Skeletal muscle tissue (tissue), 4 donors: Measurements from ENCODE around the gene LDHA. TPM values are rescaled to one million over a fixed set of nuclear protein-coding genes. Genes with fewer than 3 reads are reported as not detected.

Experiments used
- H3K27ac ChIP-seq: one replicate; pipeline ENCODE4 v1.7.0; 2013; ENCODE audit warnings: mild to moderate bottlenecking, low read depth, low read length, inconsistent platforms
- H3K27me3 ChIP-seq, 3 donors: one replicate each; pipeline ENCODE4 v1.7.0; 2013; ENCODE audit warnings: low read length in 3 of 3; ENCODE audit not compliant: control insufficient read depth in 3 of 3, insufficient read depth in 3 of 3
- H3K36me3 ChIP-seq, 3 donors: one replicate each; pipeline ENCODE4 v1.7.0; 2013; ENCODE audit warnings: low read length in 3 of 3; ENCODE audit not compliant: control insufficient read depth in 3 of 3, insufficient read depth in 3 of 3
- H3K4me1 ChIP-seq, 3 donors: one replicate each; pipeline ENCODE4 v1.7.0; 2013; ENCODE audit warnings: low read length in 3 of 3, mild to moderate bottlenecking in 3 of 3; ENCODE audit not compliant: control insufficient read depth in 3 of 3, insufficient read depth in 3 of 3
- H3K4me3 ChIP-seq, 3 donors: one replicate each; pipeline ENCODE4 v1.7.0; 2013; ENCODE audit warnings: low read length in 3 of 3
- H3K9ac ChIP-seq, 3 donors: one replicate each; pipeline ENCODE4 v1.7.0; 2013; ENCODE audit warnings: low read length in 3 of 3, mild to moderate bottlenecking in 3 of 3, moderate library complexity in 2 of 3, low read depth in 1 of 3
- H3K9me3 ChIP-seq, 3 donors: one replicate each; pipeline ENCODE4 v1.7.0; 2013; ENCODE audit warnings: low read length in 3 of 3; ENCODE audit not compliant: control insufficient read depth in 3 of 3
- total RNA-seq: library from RNA; depleted of rRNA; stranded (reverse); fragments of >200 nt; gene quantifications from one replicate; pipeline ENCODE4 v1.2.3, GENCODE V29; 2014
- donor health status: Osteomylitis.

LDHA gene
- total RNA-seq, 1 donor from 2014 or later: 390 TPM

DNA sequence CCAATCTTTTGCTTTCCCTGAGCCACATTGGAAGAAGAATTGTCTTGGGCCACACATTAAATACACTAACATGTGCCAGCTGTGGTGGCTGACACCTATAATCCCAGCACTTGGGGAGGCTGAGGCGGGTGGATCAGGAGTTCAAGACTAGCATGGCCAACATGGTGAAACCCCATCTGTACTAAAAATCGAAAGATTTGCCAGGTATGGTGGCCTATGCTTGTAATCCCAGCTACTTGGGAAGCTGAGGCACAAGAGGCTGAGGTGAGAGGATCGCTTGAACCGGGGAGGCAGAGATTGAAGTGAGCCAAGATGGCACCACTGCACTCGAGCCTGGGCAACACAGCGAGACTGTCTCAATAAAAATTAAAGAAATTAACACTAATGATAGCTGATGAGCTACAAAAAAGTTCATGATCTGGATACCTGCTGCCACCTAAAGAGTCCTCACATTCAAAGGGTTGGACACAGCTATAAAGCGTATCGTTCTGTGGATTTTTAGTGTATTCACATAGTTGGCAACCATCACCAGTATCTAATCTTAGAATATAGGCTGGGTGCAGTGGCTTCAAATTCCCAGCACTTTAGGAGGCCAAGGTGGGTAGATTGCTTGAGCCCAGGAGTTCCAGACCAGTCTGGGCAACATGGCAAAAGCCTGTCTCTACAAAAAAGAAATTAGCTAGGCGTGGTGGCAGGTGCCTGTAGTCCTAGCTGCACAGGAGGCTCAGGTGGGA is 14.4 kb downstream of the LDHA start:
- Histone ChIP-seq H3K4me1 (peaks cover 0 to 3% (median 0%) of the 10 kb centered on the region in 3 donors), H3K9me3 (no peaks in the 10 kb centered on the region), H3K27me3 (no peaks in the 10 kb centered on the region), H3K27ac (no peak overlapping the region), H3K4me3 (no peak overlapping the region), H3K36me3 (peaks cover 24 to 44% (median 41%) of the 10 kb centered on the region in 3 donors), H3K9ac (no peak overlapping the region)

DNA sequence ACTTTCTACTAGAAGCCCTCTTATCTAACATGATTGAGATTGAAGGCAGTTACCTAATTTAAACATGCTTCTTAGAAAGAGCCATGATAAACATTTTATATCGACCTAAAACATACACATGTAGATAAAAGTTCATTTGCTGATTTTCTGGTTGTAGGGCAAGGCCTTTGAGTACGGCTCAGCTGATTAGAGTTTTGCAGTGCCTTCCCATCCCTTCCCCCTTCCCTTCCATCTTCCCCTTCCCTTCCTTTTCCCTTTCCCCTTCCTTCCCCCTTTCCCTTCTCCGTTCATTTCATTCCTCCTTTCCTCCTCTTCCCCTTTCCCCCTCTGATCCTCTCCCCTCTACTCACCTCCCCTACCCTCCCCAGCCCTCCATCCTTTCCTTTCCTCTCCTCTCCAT is 22.1 kb downstream of the LDHA start:
- no peaks in the 10 kb centered on the region for H3K36me3 ChIP-seq
- H3K27me3 ChIP-seq: no peaks in the 10 kb centered on the region
- H3K4me1 ChIP-seq: peaks cover 0 to 3% (median 0%) of the 10 kb centered on the region in 3 donors
- H3K4me3 ChIP-seq: no peak overlapping the region
- no peak overlapping the region for H3K27ac ChIP-seq
- no peak overlapping the region for H3K9ac ChIP-seq
- no peaks in the 10 kb centered on the region for H3K9me3 ChIP-seq

DNA sequence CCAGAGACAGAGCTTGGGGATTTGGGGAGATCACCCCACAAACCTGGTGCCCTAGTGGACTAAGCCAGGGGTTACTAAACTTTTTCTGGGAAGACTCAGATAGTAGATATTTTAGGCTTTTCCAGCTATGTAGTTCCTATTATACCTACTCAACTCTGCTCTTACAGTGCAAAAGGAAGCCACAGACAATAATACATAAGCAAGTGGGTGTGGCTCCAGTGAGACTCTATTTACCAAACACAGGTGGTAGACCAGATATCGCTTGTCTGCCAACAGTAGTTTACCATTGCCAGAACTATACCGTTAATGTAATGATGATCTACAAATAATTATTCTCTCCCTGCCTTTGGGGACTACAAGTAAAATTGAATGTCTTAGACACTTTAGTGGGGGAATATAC is 24.7 kb downstream of the LDHA start:
- no peaks in the 10 kb centered on the region for H3K36me3 ChIP-seq
- H3K27ac ChIP-seq: no peak overlapping the region
- H3K9me3 ChIP-seq: no peaks in the 10 kb centered on the region
- H3K9ac ChIP-seq: no peak overlapping the region
- no peaks in the 10 kb centered on the region for H3K4me1 ChIP-seq
- no peak overlapping the region for H3K4me3 ChIP-seq
- no peaks in the 10 kb centered on the region for H3K27me3 ChIP-seq

DNA sequence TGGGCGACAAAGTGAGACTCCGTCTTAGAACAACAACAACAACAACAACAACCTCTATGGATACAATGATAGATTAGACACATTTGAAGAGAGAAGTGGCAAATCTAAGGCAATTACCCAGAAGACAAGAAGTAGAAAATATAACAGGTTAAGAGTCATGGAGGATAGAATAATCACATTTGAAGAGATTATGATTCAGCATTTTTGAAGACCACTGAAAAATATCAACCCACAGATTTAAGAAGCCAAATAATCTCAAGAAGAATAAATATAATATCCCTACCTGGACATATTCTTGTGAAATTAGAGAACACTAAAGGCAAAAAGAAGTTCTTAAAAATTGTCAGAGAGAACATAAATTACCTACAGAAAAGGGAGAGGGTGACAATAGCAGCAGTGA is 25.7 kb downstream of the LDHA start:
- Histone ChIP-seq H3K27ac (no peak overlapping the region), H3K4me1 (no peaks in the 10 kb centered on the region), H3K4me3 (no peak overlapping the region), H3K9me3 (no peaks in the 10 kb centered on the region), H3K9ac (no peak overlapping the region), H3K36me3 (no peaks in the 10 kb centered on the region), H3K27me3 (no peaks in the 10 kb centered on the region)

DNA sequence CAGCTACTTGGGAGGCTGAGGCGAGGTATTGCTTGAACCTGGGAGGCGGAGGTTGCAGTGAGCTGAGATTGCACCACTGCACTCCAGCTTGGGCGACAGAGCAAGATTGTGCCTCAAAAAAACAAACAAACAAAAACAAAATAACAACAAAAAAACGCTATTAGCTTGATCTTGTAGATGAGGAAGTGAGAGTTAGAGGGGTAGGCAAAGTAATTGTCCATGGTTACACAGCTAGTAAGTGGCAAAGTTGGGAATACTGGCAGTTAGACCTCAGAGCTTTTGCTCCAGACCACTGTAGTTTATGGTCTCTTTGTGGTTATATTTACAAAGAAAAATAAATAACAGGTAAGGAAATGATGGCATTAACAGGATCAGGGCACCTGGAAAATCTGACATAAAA is 32.9 kb downstream of the LDHA start:
- no peaks in the 10 kb centered on the region for H3K9me3 ChIP-seq
- H3K36me3 ChIP-seq: no peaks in the 10 kb centered on the region
- no peak overlapping the region for H3K27ac ChIP-seq
- no peaks in the 10 kb centered on the region for H3K27me3 ChIP-seq
- H3K4me3 ChIP-seq: no peak overlapping the region
- H3K9ac ChIP-seq: no peak overlapping the region
- no peaks in the 10 kb centered on the region for H3K4me1 ChIP-seq

DNA sequence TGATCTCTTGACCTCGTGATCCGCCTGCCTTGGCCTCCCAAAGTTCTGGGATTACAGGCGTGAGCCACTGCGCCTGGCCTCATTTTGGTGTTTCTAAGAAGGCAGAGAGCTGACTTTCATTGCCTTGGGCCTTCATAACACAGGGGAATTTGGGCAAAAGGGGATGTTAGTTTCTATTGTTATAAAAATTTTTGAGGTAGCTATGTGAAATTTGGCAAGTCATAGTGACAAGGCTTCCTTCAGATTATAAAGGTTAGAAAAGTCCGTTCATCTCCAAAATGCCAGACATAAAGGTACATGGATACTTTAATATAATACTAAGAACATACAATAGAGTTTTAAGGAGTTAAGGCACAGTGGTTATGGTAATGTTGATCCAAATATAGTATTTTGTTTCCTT is 35.0 kb downstream of the LDHA start:
- Histone ChIP-seq H3K27me3 (no peaks in the 10 kb centered on the region), H3K4me3 (no peak overlapping the region), H3K9me3 (no peaks in the 10 kb centered on the region), H3K27ac (no peak overlapping the region), H3K36me3 (no peaks in the 10 kb centered on the region), H3K9ac (no peak overlapping the region), H3K4me1 (no peaks in the 10 kb centered on the region)

DNA sequence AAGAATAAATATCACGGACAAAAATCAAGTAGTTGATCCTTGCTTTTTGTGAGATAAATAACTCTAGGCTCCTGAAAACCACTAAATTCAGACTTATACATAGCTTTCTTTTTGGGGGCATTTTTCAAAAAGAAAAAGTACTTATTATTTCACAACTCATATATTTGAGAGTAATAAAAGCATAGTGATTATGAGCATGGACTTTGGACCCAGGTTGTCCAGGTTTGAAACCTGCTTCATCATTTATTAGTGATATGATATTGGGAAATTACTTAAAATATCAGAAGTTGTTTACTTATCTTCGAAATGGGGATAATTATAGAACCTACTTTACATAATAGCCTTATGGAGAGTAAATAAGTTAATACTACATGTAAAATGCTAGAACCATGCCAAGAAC is 44.3 kb downstream of the LDHA start:
- H3K27me3 ChIP-seq: no peaks in the 10 kb centered on the region
- H3K9me3 ChIP-seq: no peaks in the 10 kb centered on the region
- no peaks in the 10 kb centered on the region for H3K36me3 ChIP-seq
- no peak overlapping the region for H3K27ac ChIP-seq
- H3K9ac ChIP-seq: no peak overlapping the region
- H3K4me3 ChIP-seq: no peak overlapping the region
- H3K4me1 ChIP-seq: no peaks in the 10 kb centered on the region

DNA sequence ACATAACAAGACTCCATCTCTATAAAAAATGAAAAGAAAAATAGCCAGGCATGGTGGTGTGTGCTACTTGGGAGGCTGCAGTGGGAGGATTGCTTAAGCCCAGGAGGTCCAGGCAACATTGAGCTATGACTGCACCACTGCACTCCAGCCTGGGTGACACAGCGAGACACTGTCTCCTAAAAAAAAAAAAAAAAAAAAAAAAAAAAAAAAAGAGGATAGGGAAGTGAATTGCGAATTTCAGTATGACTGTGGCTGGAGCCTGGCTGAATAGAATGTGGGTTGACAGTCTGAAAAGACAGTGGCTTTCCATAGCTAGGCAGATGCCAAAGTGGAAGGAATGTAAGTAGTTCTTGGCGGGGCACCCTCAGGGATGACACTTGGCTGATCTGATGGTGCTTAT is 54.9 kb downstream of the LDHA start:
- no peaks in the 10 kb centered on the region for H3K9me3 ChIP-seq
- no peaks in the 10 kb centered on the region for H3K36me3 ChIP-seq

DNA sequence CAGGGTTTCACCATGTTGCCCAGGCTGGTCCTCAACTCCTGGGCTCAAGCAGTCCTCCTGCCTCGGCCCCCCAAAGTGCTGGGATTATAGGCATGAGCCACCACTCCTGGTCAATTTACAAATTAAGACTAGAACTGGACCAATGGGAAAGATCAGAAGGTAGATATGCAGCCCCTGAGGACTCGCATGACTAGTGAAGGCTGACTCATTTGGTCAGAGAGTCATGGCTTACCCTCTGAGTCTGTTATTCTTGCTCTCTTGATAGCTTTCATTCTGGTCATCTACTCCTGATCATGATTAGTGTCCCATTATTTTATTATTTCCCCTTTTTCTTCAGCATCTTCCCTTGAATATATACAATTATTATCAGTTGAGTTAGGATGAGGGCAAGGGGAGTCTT is 58.6 kb downstream of the LDHA start:
- no peaks in the 10 kb centered on the region for H3K9me3 ChIP-seq
- H3K27ac ChIP-seq: no peak overlapping the region
- H3K4me1 ChIP-seq: no peaks in the 10 kb centered on the region
- no peak overlapping the region for H3K9ac ChIP-seq
- H3K27me3 ChIP-seq: peaks cover 4 to 7% (median 5%) of the 10 kb centered on the region in 3 donors
- no peaks in the 10 kb centered on the region for H3K36me3 ChIP-seq
- no peak overlapping the region for H3K4me3 ChIP-seq

More for the DNA sequence above, 54.9 kb downstream of the LDHA start:
- no peak overlapping the region for H3K4me3 ChIP-seq
- no peak overlapping the region for H3K27ac ChIP-seq
- no peaks in the 10 kb centered on the region for H3K27me3 ChIP-seq
- no peak overlapping the region for H3K9ac ChIP-seq
- no peaks in the 10 kb centered on the region for H3K4me1 ChIP-seq

DNA sequence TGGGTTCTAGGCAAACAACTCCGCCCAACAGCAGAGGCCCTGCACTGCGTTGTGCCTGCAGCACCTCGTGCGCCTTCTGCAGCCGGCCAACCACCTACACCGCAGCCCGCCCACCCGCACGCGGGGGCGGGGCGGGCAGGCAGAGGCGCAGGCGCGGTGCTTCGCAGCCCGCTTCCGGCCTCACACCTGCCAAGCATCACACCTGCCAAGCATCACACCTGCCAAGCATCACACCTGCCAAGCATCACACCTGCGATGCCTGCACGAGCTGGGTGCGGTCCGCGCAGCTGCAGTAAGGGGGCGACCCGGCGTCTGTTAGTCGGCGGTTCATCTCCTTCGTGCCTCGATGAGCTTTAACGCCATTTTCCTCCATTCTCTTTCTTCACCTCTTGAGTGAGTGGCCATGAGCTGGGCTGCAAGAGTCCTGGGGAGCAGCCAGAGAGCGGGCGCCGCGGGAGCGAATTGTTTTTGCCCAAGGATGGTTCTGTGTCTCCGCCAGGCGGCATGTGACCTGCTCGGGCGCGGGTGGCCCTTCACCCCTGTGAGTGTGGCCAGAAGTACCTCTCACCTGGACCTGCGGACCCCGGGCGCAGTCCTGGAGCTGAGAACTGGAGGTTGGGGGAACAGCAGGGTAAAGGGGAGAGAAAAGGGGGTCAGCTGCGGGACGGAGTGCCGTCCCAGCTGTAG is 61.5 kb downstream of the LDHA start, which contains the start of gene LDHAL6A:
LDHAL6A (plus strand) TSS at position 171 of the 687 bp plus-strand sequence. CDS start 825 bp downstream, outside the sequence.
- Histone ChIP-seq H3K9me3 (no peaks in the 10 kb centered on the region), H3K4me3 (no peak within 1 kb of the TSS), H3K4me1 (no peaks in the 10 kb centered on the region)

More for the DNA sequence above, 61.5 kb downstream of the LDHA start, which contains the start of gene LDHAL6A:
- Histone ChIP-seq H3K27me3 (peaks cover 4 to 7% (median 5%) of the 10 kb centered on the region in 3 donors), H3K27ac (no peak within 1 kb of the TSS), H3K36me3 (no peaks in the 10 kb centered on the region), H3K9ac (no peak within 1 kb of the TSS)
